Measurements from ENCODE around the gene TMEM154. TPM values are rescaled to one million over a fixed set of nuclear protein-coding genes. Genes with fewer than 3 reads are reported as not detected.

The TMEM154 gene
- total and polyA plus RNA-seq, 9 donors: 0.11 to 1.5 (median 0.53) TPM

- no peak overlapping the region for H3K27ac ChIP-seq
- intact Hi-C loops (cut with DNase I): no loop called here
- no peak overlapping the region for H3K4me3 ChIP-seq
- H3K4me1 ChIP-seq (ENCODE audit: insufficient read depth): no peaks in the 10 kb centered on the region
- TF ChIP-seq CTCF (IDR thresholded peaks at IDR 0.05) (no peak), POLR2A (IDR thresholded peaks at IDR 0.05) (no peak), EP300 (IDR thresholded peaks at IDR 0.05) (no peak)
- no peaks in the 10 kb centered on the region for H3K36me3 ChIP-seq
- H3K9me3 ChIP-seq: no peaks in the 10 kb centered on the region
- H3K27me3 ChIP-seq: no peaks in the 10 kb centered on the region
- WGBS, 3 donors: 94 to 96% (median 94%) methylated on average over 2 of the region's 2 CpGs
- no peak for DNase-seq
These were observed 105.9 kb downstream of the TMEM154 start for GRCh38 chr4:152573861-152574260.

GRCh38 chr4:152572417-152573086, 107.2 kb downstream of the TMEM154 start:
- DNase-seq: no peak
- no peaks in the 10 kb centered on the region for H3K27me3 ChIP-seq
- no peaks in the 10 kb centered on the region for H3K36me3 ChIP-seq
- intact Hi-C loops (cut with DNase I): no loop called here
- WGBS, 3 donors: 46 to 57% (median 53%) methylated on average over 9 of the region's 9 CpGs
- no peak overlapping the region for H3K27ac ChIP-seq
- H3K9me3 ChIP-seq: no peaks in the 10 kb centered on the region
- H3K4me3 ChIP-seq: no peak overlapping the region
- no peak for TF ChIP-seq EP300 (IDR thresholded peaks at IDR 0.05)
- TF ChIP-seq POLR2A (IDR thresholded peaks at IDR 0.05): no peak
- no peak for TF ChIP-seq CTCF (IDR thresholded peaks at IDR 0.05)
- H3K4me1 ChIP-seq (ENCODE audit: insufficient read depth): no peaks in the 10 kb centered on the region

- Histone ChIP-seq H3K9me3 (no peaks in the 10 kb centered on the region), H3K27me3 (no peaks in the 10 kb centered on the region), H3K36me3 (no peaks in the 10 kb centered on the region), H3K4me3 (no peak overlapping the region), H3K4me1 (ENCODE audit: insufficient read depth) (no peaks in the 10 kb centered on the region), H3K27ac (no peak overlapping the region)
- DNase-seq: no peak
- intact Hi-C loops (cut with DNase I): no loop called here
- TF ChIP-seq CTCF (IDR thresholded peaks at IDR 0.05) (no peak), EP300 (IDR thresholded peaks at IDR 0.05) (no peak), POLR2A (IDR thresholded peaks at IDR 0.05) (no peak)
- WGBS, 3 donors: 95 to 100% (median 95%) methylated on average over 1 of the region's 1 CpG
These were observed 108.0 kb downstream of the TMEM154 start for GRCh38 chr4:152571770-152572169.

- H3K27ac ChIP-seq: no peak overlapping the region
- no peak for TF ChIP-seq CTCF (IDR thresholded peaks at IDR 0.05)
- H3K36me3 ChIP-seq: no peaks in the 10 kb centered on the region
- no peak for DNase-seq
- no peaks in the 10 kb centered on the region for H3K4me1 ChIP-seq (ENCODE audit: insufficient read depth)
- H3K9me3 ChIP-seq: no peaks in the 10 kb centered on the region
- no peaks in the 10 kb centered on the region for H3K27me3 ChIP-seq
- 80 to 86% (median 81%) methylated on average over 1 of the region's 1 CpG for WGBS, 3 donors
- H3K4me3 ChIP-seq: no peak overlapping the region
- intact Hi-C loops (cut with DNase I): no loop called here
These were observed 108.5 kb downstream of the TMEM154 start for GRCh38 chr4:152571296-152571695.

Other genes with a start within 250 kb of the TMEM154 start
- gene FBXW7, start 143.9 kb downstream of the TMEM154 start, total RNA-seq: 10 to 100 TPM; 31.3 to 66.8 (median 43.4) TPM
- 10 to 100 TPM in 1 of 2 donors, 1 to 10 TPM in 1; 9.1 to 17.1 TPM for gene FBXW7, start 143.9 kb downstream of the TMEM154 start, polyA plus RNA-seq
- gene TIGD4, start 99.7 kb upstream of the TMEM154 start, total RNA-seq: 1 to 10 TPM in 2 of 7 donors, under 1 TPM in 5; 0.24 to 1.1 (median 0.59) TPM
- under 1 TPM; 0.23 TPM for gene TIGD4, start 99.7 kb upstream of the TMEM154 start, polyA plus RNA-seq
- gene ARFIP1, start 100.0 kb upstream of the TMEM154 start, total RNA-seq: 10 to 100 TPM; 21.8 to 47.4 (median 31.4) TPM
- 10 to 100 TPM; 15.6 to 18.7 TPM for gene ARFIP1, start 100.0 kb upstream of the TMEM154 start, polyA plus RNA-seq

Data from ovary (tissue), 9 donors.